Activated naive CD8-positive, alpha-beta T cell treated with anti-CD3 and anti-CD28 coated beads, Interleukin-2, amount 50 U/mL, for 24 hours (primary cell): Measurements from ENCODE around the gene FMN2.
"Not testable (repeated sequence)": the region's sequence is repeated elsewhere in the genome, so short reads cannot be mapped to it uniquely, and the experiment has no call there.

Experiments used
- ATAC-seq: fragments of 150-1000 bp; cut with Tn5 transposase; one replicate; pipeline ENCODE4 v1.10.0; 2021
- DNase-seq: peaks from one replicate; pipeline ENCODE4 v3.0.0; 2021
- H3K27ac Mint-ChIP-seq: one replicate; pipeline ENCODE4 v1.8.0; 2021; ENCODE audit warnings: mild to moderate bottlenecking, mixed read lengths
- H3K27me3 Mint-ChIP-seq: one replicate; pipeline ENCODE4 v1.8.0; 2021; ENCODE audit warnings: mixed read lengths
- H3K36me3 Mint-ChIP-seq: one replicate; pipeline ENCODE4 v1.8.0; 2021; ENCODE audit warnings: low read depth, mixed read lengths
- H3K4me1 Mint-ChIP-seq: one replicate; pipeline ENCODE4 v1.8.0; 2021; ENCODE audit warnings: mixed read lengths
- H3K4me3 Mint-ChIP-seq: one replicate; pipeline ENCODE4 v1.8.0; 2021; ENCODE audit warnings: mild to moderate bottlenecking, moderate library complexity, mixed read lengths
- H3K9me3 Mint-ChIP-seq: one replicate; pipeline ENCODE4 v1.8.0; 2021; ENCODE audit warnings: mixed read lengths

The FMN2 gene

DNA sequence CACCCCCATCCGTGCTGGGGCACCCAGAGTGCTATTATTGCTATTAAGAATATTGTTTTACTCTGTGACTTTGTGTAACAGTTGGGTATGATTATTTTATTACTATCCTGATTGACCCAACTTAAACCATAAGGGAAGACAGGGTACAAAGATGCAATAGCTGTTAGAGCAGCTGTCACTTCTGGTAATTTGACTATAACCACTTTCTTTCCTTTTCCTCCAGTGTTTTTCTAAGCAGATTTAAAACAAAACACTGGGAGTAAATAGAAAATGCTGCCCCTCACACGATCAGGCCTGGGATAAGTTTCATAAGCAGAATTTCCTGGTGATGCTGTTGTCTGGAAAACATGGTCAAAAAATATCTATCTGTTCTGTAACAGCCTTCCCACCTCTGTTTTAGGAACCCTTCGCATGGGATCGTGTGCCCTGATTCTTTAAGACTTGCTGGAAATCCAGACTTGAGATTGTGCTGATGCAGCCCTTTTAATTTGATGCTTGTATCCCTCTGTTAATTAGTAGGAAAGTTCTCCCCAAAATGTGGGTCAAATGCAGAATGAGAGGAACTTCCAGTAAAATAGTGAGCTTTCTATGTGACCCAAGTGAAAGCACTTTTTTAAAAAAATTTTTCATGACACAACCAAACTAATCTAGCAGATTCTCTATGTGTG lies 165.3 kb downstream of the FMN2 start:
- Mint-ChIP-seq H3K4me1 (no peaks in the 10 kb centered on the region), H3K27me3 (no peaks in the 10 kb centered on the region), H3K4me3 (no peak overlapping the region), H3K9me3 (peaks cover 8% of the 10 kb centered on the region), H3K36me3 (peaks cover 1% of the 10 kb centered on the region), H3K27ac (no peak overlapping the region)
- DNase-seq (no peak), ATAC-seq (no peak)

DNA sequence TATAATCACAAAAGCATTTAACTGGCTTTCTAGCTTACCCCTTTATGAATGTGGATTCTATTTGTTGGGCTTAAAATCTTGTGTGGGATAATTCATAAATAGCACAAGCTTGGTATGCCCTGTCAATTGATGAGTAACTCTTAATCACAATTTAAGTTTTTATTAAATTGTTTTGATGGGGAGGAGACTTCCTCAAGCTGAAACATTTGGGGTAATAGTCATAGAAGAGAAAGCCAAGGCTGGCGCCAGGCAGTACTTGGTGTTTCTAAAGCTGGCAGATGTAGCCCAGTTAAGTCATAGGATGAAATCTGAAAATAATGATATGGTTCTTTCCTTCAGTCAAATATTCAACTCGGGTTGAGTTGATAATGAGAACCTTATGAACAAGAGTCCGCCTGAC lies 167.2 kb downstream of the FMN2 start:
- DNase-seq (no peak), ATAC-seq (no peak)
- Mint-ChIP-seq H3K27ac (no peak overlapping the region), H3K4me1 (no peaks in the 10 kb centered on the region), H3K36me3 (no peaks in the 10 kb centered on the region), H3K27me3 (no peaks in the 10 kb centered on the region), H3K9me3 (peaks cover 5% of the 10 kb centered on the region), H3K4me3 (no peak overlapping the region)

DNA sequence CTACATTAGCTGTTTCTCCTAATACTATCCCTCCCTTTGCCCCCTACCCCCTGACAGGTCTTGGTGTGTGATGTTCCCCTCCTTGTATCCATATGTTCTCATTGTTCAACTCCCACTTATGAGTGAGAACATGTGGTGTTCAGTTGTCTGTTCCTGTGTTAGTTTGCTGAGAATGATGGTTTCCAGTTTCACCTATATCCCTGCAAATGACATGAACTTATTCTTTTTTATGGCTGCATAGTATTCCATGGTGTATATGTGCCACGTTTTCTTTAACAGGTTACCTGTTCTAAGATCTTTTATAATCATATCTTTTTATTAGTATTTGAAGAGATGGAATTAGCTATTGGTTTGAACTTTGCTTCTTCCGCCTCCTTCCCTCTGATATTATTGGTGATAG lies 172.8 kb downstream of the FMN2 start:
- H3K36me3 Mint-ChIP-seq, DNase-seq, H3K27me3 Mint-ChIP-seq, ATAC-seq, H3K4me1 Mint-ChIP-seq, H3K4me3 Mint-ChIP-seq, H3K27ac Mint-ChIP-seq: not testable (repeated sequence)
- peaks cover 13% of the 10 kb centered on the region for H3K9me3 Mint-ChIP-seq

DNA sequence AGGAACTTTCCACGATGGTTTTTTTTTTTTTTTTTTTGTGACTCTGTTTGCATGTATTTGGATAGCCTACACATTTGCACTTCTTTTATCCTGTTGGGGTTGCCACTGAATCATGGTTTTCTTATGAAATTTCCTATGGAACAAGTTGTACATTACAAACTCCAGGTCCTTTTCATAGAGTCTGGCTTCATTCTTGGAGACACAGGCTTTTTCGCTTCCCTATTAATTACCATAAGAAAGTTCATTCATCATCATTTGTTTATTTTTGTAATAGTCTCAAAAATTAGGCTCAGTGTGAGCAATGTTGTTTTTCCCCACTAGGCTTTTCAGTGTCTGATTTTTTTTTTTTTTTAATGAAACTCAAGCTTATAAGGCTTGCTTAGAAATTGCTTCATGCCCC lies 179.4 kb downstream of the FMN2 start:
- peaks cover 9% of the 10 kb centered on the region for H3K9me3 Mint-ChIP-seq
- no peaks in the 10 kb centered on the region for H3K4me1 Mint-ChIP-seq
- ATAC-seq (no peak), DNase-seq (no peak)
- no peaks in the 10 kb centered on the region for H3K27me3 Mint-ChIP-seq
- no peak overlapping the region for H3K27ac Mint-ChIP-seq
- H3K36me3 Mint-ChIP-seq, result no peaks in the 10 kb centered on the region
- H3K4me3 Mint-ChIP-seq, result no peak overlapping the region

DNA sequence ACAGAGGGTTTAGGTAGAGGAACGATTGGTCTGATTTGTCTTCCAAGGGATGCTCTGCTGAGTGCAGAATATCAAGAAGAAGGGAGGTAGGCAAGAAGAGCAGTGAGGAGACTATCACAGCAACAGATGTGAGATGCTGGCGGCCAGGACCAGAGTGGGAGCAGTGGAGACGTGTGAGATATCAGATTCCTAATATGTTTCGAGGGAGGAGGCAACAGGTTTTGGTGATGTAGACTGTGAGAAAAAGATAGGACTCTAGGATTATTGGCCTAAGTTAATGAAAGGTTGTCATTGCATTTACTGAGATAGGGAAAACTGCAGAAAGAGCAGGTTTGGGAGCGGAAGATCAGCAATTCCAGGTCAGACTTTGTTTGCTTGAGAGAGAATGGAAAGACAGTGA lies 182.9 kb downstream of the FMN2 start:
- H3K9me3 Mint-ChIP-seq, result no peaks in the 10 kb centered on the region
- no peaks in the 10 kb centered on the region for H3K36me3 Mint-ChIP-seq
- H3K27ac Mint-ChIP-seq, result no peak overlapping the region
- DNase-seq (no peak), ATAC-seq (no peak)
- no peaks in the 10 kb centered on the region for H3K4me1 Mint-ChIP-seq
- H3K4me3 Mint-ChIP-seq, result no peak overlapping the region
- no peaks in the 10 kb centered on the region for H3K27me3 Mint-ChIP-seq

DNA sequence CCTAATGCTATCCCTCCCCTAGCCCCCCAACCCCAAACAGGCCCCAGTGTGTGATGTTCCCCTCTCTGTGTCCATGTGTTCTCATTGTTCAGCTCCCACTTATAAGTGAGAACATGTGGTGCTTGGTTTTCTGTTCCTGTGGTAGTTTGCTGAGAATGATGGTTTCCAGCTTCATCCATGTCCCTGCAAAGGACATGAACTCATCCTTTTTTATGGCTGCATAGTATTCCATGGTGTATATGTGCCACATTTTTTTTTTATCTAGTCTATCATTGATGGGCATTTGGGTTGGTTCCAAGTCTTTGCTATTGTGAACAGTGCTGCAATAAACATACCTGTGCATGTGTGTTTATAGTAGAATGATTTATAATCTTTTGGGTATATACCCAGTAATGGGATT lies 183.5 kb downstream of the FMN2 start:
- not testable (repeated sequence) for H3K4me1 Mint-ChIP-seq, DNase-seq, H3K9me3 Mint-ChIP-seq, ATAC-seq, H3K27ac Mint-ChIP-seq, H3K4me3 Mint-ChIP-seq, H3K27me3 Mint-ChIP-seq, H3K36me3 Mint-ChIP-seq

DNA sequence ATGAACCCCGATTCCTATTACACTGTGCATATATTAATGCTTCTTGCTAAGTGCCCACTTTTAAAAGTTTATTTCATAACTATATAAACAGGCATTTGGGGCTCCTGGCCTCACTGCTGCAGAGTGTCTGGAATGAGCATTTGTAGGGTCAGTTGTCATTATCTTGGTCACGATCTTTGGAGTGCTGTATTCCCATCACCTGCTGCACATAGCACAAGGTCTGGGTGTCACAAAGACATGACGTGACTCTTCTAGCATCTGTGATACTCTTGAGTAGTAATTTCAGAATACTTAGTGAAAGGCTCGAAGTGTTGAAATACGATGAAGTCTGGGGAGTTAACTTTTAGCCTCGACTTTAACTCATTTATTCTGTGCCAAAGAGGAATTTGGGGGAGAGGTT lies 186.4 kb downstream of the FMN2 start:
- Mint-ChIP-seq H3K9me3 (no peaks in the 10 kb centered on the region), H3K36me3 (no peaks in the 10 kb centered on the region), H3K27ac (no peak overlapping the region), H3K4me3 (no peak overlapping the region), H3K27me3 (no peaks in the 10 kb centered on the region), H3K4me1 (no peaks in the 10 kb centered on the region)
- ATAC-seq (no peak), DNase-seq (no peak)

DNA sequence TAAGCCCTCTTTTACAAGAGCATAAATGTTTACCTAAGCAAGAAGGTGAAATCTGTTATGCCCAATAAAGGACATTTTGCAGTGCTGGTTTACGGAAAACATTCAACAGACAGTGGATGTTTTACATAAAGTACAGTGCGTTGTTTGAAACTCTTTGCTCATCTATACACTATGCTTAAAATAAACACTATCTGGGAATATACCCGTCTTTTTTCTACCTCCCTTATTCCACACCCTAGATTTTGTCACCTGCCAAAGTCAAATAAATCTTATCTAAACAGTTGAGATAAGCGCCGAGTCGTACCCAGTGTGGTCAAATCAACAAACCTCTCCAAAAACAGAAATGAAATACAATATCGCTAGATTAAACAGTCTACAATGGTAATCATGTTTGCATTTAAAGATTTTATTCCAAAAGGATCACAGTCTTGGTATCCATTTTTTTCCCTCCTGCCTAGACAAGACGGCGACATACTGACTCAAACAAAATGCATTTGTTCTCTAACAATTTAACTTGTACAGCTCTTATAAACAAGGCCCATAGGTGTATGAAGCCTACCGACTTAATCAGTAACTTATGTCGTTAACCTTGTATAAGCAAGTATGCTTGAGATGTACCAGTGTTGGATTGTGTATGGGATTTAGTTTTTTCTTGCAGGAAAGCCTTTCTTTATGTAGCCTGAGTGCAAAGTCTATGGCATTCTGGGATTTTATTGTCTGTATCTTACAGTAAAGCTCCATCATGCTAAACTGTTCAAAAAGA lies 189.1 kb downstream of the FMN2 start:
- ATAC-seq (no peak), DNase-seq (no peak)
- Mint-ChIP-seq H3K4me3 (no peak overlapping the region), H3K27ac (no peak overlapping the region), H3K4me1 (no peaks in the 10 kb centered on the region), H3K9me3 (peaks cover 7% of the 10 kb centered on the region), H3K27me3 (no peaks in the 10 kb centered on the region), H3K36me3 (no peaks in the 10 kb centered on the region)

DNA sequence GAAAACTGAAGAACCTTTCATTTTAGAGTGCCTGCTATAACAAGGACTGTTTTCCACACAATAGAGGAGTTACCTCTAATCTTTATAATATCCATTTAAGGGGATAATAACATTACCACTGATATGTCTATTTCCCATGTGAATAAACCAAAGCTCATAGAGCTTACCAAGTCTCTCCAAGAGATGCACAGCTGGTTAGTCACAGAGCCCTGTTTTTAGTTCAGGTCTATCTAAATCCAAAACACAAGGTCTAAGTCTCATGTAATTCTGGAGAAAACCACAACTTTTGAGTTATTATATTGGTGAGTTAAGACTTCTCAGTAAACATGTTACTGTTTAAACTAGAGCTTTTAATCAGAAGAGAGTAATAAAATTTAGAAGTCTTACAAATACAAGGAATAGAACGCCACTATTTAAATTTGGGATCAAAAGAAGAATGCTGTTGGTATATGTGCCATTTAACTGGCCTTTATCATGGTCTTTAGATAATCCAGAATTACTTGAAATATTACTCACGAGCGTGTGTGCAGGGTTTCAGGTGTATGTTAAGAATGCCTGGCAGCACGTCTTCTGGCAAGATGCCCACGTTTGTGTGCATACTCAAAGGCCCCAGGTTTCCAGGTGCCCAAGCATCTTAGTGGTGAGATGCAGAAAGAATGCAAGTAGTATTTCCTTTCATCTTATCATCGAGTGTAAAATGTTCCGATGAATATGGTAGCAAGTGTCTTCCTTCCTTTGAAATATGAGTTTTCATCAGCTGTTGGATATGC lies 190.6 kb downstream of the FMN2 start:
- Mint-ChIP-seq H3K9me3 (peaks cover 7% of the 10 kb centered on the region), H3K36me3 (no peaks in the 10 kb centered on the region), H3K4me3 (no peak overlapping the region), H3K27me3 (no peaks in the 10 kb centered on the region), H3K4me1 (no peaks in the 10 kb centered on the region), H3K27ac (no peak overlapping the region)
- no peak for ATAC-seq
- DNase-seq, result no peak

DNA sequence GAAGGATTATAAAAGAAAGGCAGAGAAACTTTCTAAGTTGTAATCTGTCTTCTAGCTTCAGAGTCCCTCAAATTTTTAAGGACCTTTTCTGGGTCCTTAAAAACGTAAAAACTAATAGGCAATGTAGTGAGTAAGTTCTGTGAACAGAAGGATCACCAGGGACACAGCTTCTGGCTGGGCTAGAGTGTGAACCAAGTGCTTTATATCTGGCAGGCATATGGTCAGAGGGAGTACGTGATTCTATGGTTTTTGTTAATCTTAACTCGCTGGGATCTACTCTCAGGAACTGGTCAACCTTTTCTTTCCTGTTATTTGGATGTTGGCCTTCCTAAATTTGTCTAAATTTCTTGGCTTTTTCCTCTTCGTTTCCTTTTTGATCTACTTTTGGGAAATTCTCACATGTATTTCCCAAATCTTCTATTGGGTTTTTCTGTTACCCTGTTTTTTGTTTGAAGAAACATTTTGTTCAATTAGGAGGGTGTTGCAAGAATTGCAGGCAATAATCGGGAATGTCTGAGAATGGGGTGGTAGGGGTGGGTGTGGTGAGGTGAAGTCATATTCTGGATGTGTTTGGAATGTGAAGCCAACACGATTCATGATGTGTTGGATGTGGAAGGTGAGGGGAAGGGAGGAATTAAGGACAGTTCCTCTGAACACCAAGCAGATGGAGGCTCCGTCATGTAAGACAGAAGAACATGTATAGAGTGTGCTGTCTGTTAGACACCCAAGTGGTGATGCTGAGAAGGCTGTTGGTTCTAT lies 193.2 kb downstream of the FMN2 start:
- Mint-ChIP-seq H3K9me3 (peaks cover 7% of the 10 kb centered on the region), H3K27me3 (no peaks in the 10 kb centered on the region), H3K36me3 (no peaks in the 10 kb centered on the region), H3K27ac (no peak overlapping the region), H3K4me1 (no peaks in the 10 kb centered on the region), H3K4me3 (no peak overlapping the region)
- ATAC-seq (no peak), DNase-seq (no peak)

DNA sequence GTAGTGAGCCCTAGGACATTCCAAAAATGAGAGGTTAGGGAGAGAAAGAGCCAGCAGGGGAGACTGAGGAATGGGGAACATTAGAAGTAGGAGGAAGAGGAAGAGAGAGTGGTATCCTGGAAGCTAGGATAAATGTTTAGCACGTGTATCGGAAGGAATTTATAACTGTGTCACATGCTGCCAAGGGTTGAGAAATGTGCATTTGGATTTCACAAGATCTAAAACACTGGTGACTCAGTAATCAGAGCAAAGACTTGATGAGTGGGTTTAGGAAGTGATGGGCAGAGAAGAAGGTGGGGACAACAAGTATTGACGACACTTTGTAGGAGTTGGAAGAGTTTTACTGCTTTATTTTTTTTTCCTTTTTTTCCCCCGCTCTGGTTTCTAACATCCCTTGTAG lies 193.9 kb downstream of the FMN2 start:
- peaks cover 7% of the 10 kb centered on the region for H3K9me3 Mint-ChIP-seq
- no peak overlapping the region for H3K4me3 Mint-ChIP-seq
- no peak for DNase-seq
- no peaks in the 10 kb centered on the region for H3K36me3 Mint-ChIP-seq
- no peaks in the 10 kb centered on the region for H3K27me3 Mint-ChIP-seq
- no peak for ATAC-seq
- H3K27ac Mint-ChIP-seq, result no peak overlapping the region
- no peaks in the 10 kb centered on the region for H3K4me1 Mint-ChIP-seq

DNA sequence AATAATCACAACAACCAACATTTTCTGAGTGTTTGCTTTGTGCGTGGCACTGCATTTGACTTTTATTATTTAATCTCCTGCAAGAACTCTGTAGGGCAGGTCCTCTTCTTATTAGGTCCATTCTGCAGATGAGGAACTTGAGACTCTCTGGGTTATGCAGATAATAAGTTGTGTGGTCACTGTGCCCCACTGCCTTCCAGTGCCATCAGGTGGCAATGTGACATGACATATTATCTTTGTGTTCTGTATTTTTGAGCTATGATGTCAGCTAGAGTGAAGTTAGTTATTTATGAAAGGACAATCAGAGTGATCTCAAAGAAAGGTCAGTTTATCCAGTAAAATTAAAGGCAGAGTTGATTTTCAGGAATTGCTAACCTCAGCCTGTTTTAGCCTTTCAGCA lies 196.0 kb downstream of the FMN2 start:
- DNase-seq (no peak), ATAC-seq (no peak)
- Mint-ChIP-seq H3K4me1 (no peaks in the 10 kb centered on the region), H3K36me3 (no peaks in the 10 kb centered on the region), H3K9me3 (peaks cover 16% of the 10 kb centered on the region), H3K27me3 (no peaks in the 10 kb centered on the region), H3K27ac (no peak overlapping the region), H3K4me3 (no peak overlapping the region)

DNA sequence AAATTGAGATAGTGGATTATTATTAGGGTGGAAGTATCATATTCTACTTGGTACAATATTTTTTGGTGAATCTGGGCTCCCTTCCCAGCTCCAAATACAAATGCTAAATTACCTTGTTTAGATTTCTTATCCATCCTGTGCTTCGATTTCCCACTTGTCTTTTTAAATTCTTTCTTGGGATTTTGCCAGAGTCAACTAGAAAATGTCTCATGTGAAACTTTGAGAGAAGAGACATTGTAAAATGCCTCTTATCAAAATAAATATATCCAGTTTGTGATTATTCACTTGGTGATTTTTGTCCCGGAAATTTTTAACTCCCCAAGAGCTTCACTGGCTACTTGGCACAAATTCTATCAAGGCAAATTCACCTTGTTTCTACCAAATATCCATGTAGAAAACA lies 202.0 kb downstream of the FMN2 start:
- Mint-ChIP-seq H3K9me3 (peaks cover 17% of the 10 kb centered on the region), H3K27me3 (no peaks in the 10 kb centered on the region), H3K4me3 (no peak overlapping the region), H3K27ac (no peak overlapping the region), H3K4me1 (no peaks in the 10 kb centered on the region), H3K36me3 (no peaks in the 10 kb centered on the region)
- ATAC-seq (no peak), DNase-seq (no peak)

DNA sequence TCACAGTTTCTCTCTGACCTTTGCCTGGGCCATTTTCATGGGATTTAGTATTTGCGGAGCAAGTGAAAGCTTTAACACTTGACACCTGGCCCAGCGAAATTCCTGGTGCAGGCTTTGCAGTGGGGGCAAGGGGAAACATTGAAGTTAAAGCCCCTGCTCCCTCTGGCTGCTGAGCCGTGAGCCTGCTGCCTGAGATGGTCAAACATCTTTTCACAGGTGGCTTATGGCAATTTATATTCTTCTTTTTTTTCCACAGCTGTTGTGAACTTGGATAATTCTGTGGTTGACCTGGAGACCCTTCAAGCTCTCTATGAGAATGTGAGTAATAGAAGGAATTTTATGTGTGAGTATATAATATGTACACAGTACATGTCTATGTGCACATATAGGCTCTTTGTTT lies 202.9 kb downstream of the FMN2 start:
- no peak for ATAC-seq
- Mint-ChIP-seq H3K27ac (no peak overlapping the region), H3K36me3 (no peaks in the 10 kb centered on the region), H3K9me3 (peaks cover 17% of the 10 kb centered on the region), H3K4me3 (no peak overlapping the region), H3K4me1 (no peaks in the 10 kb centered on the region), H3K27me3 (no peaks in the 10 kb centered on the region)
- no peak for DNase-seq
